Keratinocyte (primary cell): ENCODE data around the gene NECAB3. TPM values are rescaled to one million over a fixed set of nuclear protein-coding genes. Genes with fewer than 3 reads are reported as not detected.

Source experiments
- DNase-seq: peaks from one replicate; pipeline ENCODE4 v3.0.0-alpha.2; 2011; ENCODE audit warnings: low read depth, missing footprints, low spot score
- FAIRE-seq: peaks from 2 replicates; lab custom pipeline; 2011; peaks lifted over from hg19 to GRCh38; lab: Jason Lieb, UNC
- H2AFZ ChIP-seq: 2 replicates; pipeline ENCODE4 v1.6.0; 2012; ENCODE audit warnings: low read length, control low read depth, inconsistent platforms; ENCODE audit not compliant: control insufficient read depth
- H3K27ac ChIP-seq: 2 replicates; pipeline ENCODE4 v1.5.1; 2011; ENCODE audit warnings: low read length; ENCODE audit not compliant: control insufficient read depth, insufficient read depth
- H3K27me3 ChIP-seq: 3 replicates; pipeline ENCODE4 v1.6.0; 2011; ENCODE audit warnings: low read length; ENCODE audit not compliant: control insufficient read depth, insufficient read depth; ENCODE audit errors: extremely low read depth
- H3K36me3 ChIP-seq, 2 experiments: 2 replicates in 1 of 2; 3 replicates in 1 of 2; pipeline ENCODE4 v1.5.1; 2011; ENCODE audit warnings: low read length in 2 of 2, mild to moderate bottlenecking in 1 of 2; ENCODE audit not compliant: control insufficient read depth in 2 of 2, insufficient read depth in 2 of 2; ENCODE audit errors: extremely low read depth in 1 of 2
- H3K4me1 ChIP-seq: 3 replicates; pipeline ENCODE4 v1.5.1; 2011; ENCODE audit warnings: low read length; ENCODE audit not compliant: control insufficient read depth, insufficient read depth; ENCODE audit errors: extremely low read depth
- H3K4me2 ChIP-seq: 3 replicates; pipeline ENCODE4 v1.6.0; 2011; ENCODE audit warnings: low read depth, low read length; ENCODE audit not compliant: control insufficient read depth, insufficient read depth; ENCODE audit errors: extremely low read depth
- H3K4me3 ChIP-seq, 3 experiments: fragments of 200-600 bp in 1 of 3; sonication (generic) in 1 of 3; 2 replicates in 2 of 3; 3 replicates in 1 of 3; pipeline ENCODE4 v1.5.1; 2011 to 2016; ENCODE audit warnings: low read length in 3 of 3, mild to moderate bottlenecking in 3 of 3, control low read depth in 2 of 3, inconsistent platforms in 1 of 3, low read depth in 1 of 3, mixed read lengths in 1 of 3, mixed run types in 1 of 3, moderate library complexity in 1 of 3; ENCODE audit not compliant: control insufficient read depth in 2 of 3, insufficient read depth in 2 of 3; ENCODE audit errors: extremely low read depth in 1 of 3
- H3K79me2 ChIP-seq: 2 replicates; pipeline ENCODE4 v1.6.0; 2012; ENCODE audit warnings: low read length; ENCODE audit not compliant: control insufficient read depth, insufficient read depth
- H3K9ac ChIP-seq: 3 replicates; pipeline ENCODE4 v1.6.0; 2011; ENCODE audit warnings: low read length; ENCODE audit not compliant: control insufficient read depth, insufficient read depth; ENCODE audit errors: extremely low read depth
- H3K9me1 ChIP-seq: 3 replicates; pipeline ENCODE4 v1.6.0; 2011; ENCODE audit warnings: low read length; ENCODE audit not compliant: control insufficient read depth, insufficient read depth; ENCODE audit errors: extremely low read depth
- H3K9me3 ChIP-seq: 2 replicates; pipeline ENCODE4 v1.5.1; 2012; ENCODE audit warnings: low read depth, low read length; ENCODE audit not compliant: control insufficient read depth
- H4K20me1 ChIP-seq: 3 replicates; pipeline ENCODE4 v1.6.0; 2011; ENCODE audit warnings: low read length; ENCODE audit not compliant: control insufficient read depth, insufficient read depth; ENCODE audit errors: extremely low read depth
- EZH2 ChIP-seq: IDR thresholded peaks from one replicate; pipeline ENCODE4 v1.6.1; 2012; ENCODE audit warnings: inconsistent platforms, mild to moderate bottlenecking, low read length, moderate library complexity
- dilution Hi-C: fragments of 300-500 bp; cut with MboI; formaldehyde crosslinking; loops from one replicate; pipeline ENCODE4 v1.7.0; 2020; ENCODE audit warnings: low sequenced_read_pairs; ENCODE audit not compliant: extremely low pct_ligation_motif_present
- polyA plus RNA-seq, 5 experiments: library from polyadenylated mRNA; depleted of rRNA in 3 of 5; stranded (reverse) in 3 of 5; stranded (forward) in 1 of 5; unstranded in 1 of 5; fragments of >200 nt; gene quantifications; 1 replicate in 1 of 5; 2 replicates in 3 of 5; 3 replicates in 1 of 5; pipeline versions ENCODE4 v1.2.1 to v1.2.3, GENCODE V29; 2011 to 2012; ENCODE audit warnings: missing spikeins in 2 of 5, low read depth in 1 of 5, low replicate concordance in 1 of 5
- TF ChIP-seq, protein P1 (sequence below), 3 experiments: IDR thresholded peaks in 1 of 3; conservative IDR thresholded peaks in 1 of 3; optimal IDR thresholded peaks in 1 of 3; 2 replicates in 2 of 3; 3 replicates in 1 of 3; pipeline versions ENCODE3 to v1.5.1; 2011; ENCODE audit warnings: low read length in 3 of 3, mild to moderate bottlenecking in 3 of 3, moderate library complexity in 2 of 3, control low read depth in 1 of 3, inconsistent platforms in 1 of 3; ENCODE audit not compliant: insufficient read depth in 2 of 3; ENCODE audit errors: extremely low read depth in 1 of 3

Gene NECAB3
- polyA plus RNA-seq, 1 donor (not counting 4 experiments of a cell fraction or from before 2014, with no cell fraction given), result 4.6 TPM

DNA sequence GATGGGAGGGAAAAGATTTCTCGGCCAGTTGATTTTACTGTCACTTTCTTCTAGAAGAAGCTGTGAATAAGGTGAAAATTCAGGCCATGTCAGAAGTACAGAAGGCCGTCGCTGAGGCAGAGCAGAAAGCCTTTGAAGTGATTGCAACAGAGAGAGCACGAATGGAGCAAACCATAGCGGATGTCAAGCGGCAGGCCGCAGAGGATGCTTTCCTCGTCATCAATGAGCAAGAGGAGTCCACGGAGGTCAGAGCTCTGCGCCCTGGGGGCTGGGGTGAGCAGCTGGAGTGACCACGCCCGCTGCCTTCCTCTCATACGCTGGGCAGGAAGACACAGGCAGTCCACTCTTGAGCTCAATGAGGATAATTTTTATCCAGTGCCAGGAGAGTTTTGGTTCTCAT, 33.9 kb downstream of the NECAB3 start:
- Histone ChIP-seq H3K4me3 (no peak overlapping the region), H3K4me2 (no peak overlapping the region), H3K9me3 (no peaks in the 10 kb centered on the region), H3K9me1 (peaks cover 2% of the 10 kb centered on the region), H3K27me3 (no peaks in the 10 kb centered on the region), H3K27ac (no peak overlapping the region), H3K79me2 (no peaks in the 10 kb centered on the region), H2AFZ (no peak overlapping the region), H3K9ac (no peak overlapping the region), H4K20me1 (no peaks in the 10 kb centered on the region), H3K4me1 (no peaks in the 10 kb centered on the region), H3K36me3 (peaks cover 5 to 33% of the 10 kb centered on the region in 2 experiments)
- TF ChIP-seq, protein P1, sequence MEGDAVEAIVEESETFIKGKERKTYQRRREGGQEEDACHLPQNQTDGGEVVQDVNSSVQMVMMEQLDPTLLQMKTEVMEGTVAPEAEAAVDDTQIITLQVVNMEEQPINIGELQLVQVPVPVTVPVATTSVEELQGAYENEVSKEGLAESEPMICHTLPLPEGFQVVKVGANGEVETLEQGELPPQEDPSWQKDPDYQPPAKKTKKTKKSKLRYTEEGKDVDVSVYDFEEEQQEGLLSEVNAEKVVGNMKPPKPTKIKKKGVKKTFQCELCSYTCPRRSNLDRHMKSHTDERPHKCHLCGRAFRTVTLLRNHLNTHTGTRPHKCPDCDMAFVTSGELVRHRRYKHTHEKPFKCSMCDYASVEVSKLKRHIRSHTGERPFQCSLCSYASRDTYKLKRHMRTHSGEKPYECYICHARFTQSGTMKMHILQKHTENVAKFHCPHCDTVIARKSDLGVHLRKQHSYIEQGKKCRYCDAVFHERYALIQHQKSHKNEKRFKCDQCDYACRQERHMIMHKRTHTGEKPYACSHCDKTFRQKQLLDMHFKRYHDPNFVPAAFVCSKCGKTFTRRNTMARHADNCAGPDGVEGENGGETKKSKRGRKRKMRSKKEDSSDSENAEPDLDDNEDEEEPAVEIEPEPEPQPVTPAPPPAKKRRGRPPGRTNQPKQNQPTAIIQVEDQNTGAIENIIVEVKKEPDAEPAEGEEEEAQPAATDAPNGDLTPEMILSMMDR (optimal IDR thresholded peaks at IDR 0.05 in 1 of 3, IDR thresholded peaks at IDR 0.05 in 1 of 3, conservative IDR thresholded peaks at IDR 0.05 in 1 of 3; ENCODE audit: extremely low read depth in 1 of 3, insufficient read depth in 2 of 3, low read length in 3 of 3), result no peak
- TF ChIP-seq EZH2, result no peak
- DNase-seq, result no peak
- dilution Hi-C loops, result no loop called here
- FAIRE-seq, result no peak

- dilution Hi-C loops, result no loop called here
- Histone ChIP-seq H4K20me1 (no peaks in the 10 kb centered on the region), H3K4me3 (no peak overlapping the region), H3K9me1 (peaks cover 2% of the 10 kb centered on the region), H2AFZ (no peak overlapping the region), H3K4me1 (no peaks in the 10 kb centered on the region), H3K27ac (no peak overlapping the region), H3K4me2 (no peak overlapping the region), H3K9ac (no peak overlapping the region), H3K36me3 (peaks cover 0 to 24% of the 10 kb centered on the region in 2 experiments), H3K9me3 (no peaks in the 10 kb centered on the region), H3K79me2 (no peaks in the 10 kb centered on the region), H3K27me3 (no peaks in the 10 kb centered on the region)
- TF ChIP-seq, protein P1 (optimal IDR thresholded peaks at IDR 0.05 in 1 of 3, IDR thresholded peaks at IDR 0.05 in 1 of 3, conservative IDR thresholded peaks at IDR 0.05 in 1 of 3; ENCODE audit: extremely low read depth in 1 of 3, insufficient read depth in 2 of 3, low read length in 3 of 3), result no peak
- no peak for TF ChIP-seq EZH2
- DNase-seq (no peak), FAIRE-seq (no peak)
These were observed 37.5 kb downstream of the NECAB3 start for GRCh38 chr20:33636776-33637175.
